ENCODE data around the gene CYP2C9. TPM values are rescaled to one million over a fixed set of nuclear protein-coding genes. Genes with fewer than 3 reads are reported as not detected.

Gene CYP2C9
- total RNA-seq, 1 experiment from 2014 or later = 0.41 TPM

GRCh38 chr10:95026461-95026860 lies 88.0 kb downstream of the CYP2C9 start:
- TF ChIP-seq SIN3A (IDR thresholded peaks at IDR 0.05; ENCODE audit: borderline replicate concordance, insufficient read depth, low read depth, low read length) = no peak
- TF ChIP-seq CTCF (IDR thresholded peaks at IDR 0.05) = no peak
- no peak for TF ChIP-seq TCF7L2 (IDR thresholded peaks at IDR 0.05; ENCODE audit: low read depth, low read length)
- no peak for TF ChIP-seq REST (IDR thresholded peaks at IDR 0.05; ENCODE audit: insufficient read depth in 1 of 2, low read depth in 2 of 2, low read length in 1 of 2)
- TF ChIP-seq POLR2AphosphoS5 (IDR thresholded peaks at IDR 0.05; ENCODE audit: low read depth, low read length) = no peak
- no peak overlapping the region for H3K27ac ChIP-seq (ENCODE audit: low read length)
- no peak for DNase-seq (ENCODE audit: low read depth, low spot score)
- ATAC-seq = no peak
- H3K9me3 ChIP-seq (ENCODE audit: control insufficient read depth, insufficient read depth, low read depth, low read length) = no peaks in the 10 kb centered on the region
- intact Hi-C loops (cut with micrococcal nuclease; ENCODE audit: unreplicated experiment) (no loop called here), in situ Hi-C loops (cut with HindIII; ENCODE audit: low pct_unique_long_range_greater_than_20kb, low sequenced_read_pairs) (no loop called here)
- BruUV-seq (replicated peaks) = no TSS peak
- ChIA-PET POLR2A (no interaction called here), CTCF (no interaction called here)
- no peak overlapping the region for H3K4me3 ChIP-seq (ENCODE audit: low read depth in 2 of 2, low read length in 2 of 2)
- no peaks in the 10 kb centered on the region for H3K36me3 ChIP-seq (ENCODE audit: control insufficient read depth, insufficient read depth, low read length)
- H3K27me3 ChIP-seq (ENCODE audit: control insufficient read depth, insufficient read depth, low read length) = no peaks in the 10 kb centered on the region; the same call in 1 of the 2 replicates
- H3K4me1 ChIP-seq (ENCODE audit: control insufficient read depth, insufficient read depth, low read length) = no peaks in the 10 kb centered on the region

DNA sequence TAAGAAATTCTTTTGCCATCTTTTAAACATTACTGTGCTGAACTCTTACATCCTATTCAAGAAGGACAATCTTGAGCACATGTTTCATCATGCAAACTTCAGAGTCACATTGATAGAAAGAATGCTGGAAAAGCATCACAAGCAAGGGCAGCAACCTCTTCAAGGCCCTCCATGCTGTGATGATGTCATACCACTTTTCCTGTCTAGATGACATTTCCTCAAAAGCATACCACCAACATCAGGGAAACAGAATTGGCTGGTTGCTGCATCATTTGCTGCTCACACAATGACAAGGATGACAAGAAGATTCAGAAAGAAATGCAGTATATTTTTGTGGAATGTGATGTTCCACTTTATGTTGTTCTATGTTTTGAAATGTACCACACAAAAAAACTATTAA lies 93.2 kb downstream of the CYP2C9 start:
- no peak overlapping the region for H3K27ac ChIP-seq (ENCODE audit: low read length)
- BruUV-seq (replicated peaks) = no TSS peak
- TF ChIP-seq TCF7L2 (IDR thresholded peaks at IDR 0.05; ENCODE audit: low read depth, low read length) = no peak
- TF ChIP-seq CTCF (IDR thresholded peaks at IDR 0.05) = no peak
- TF ChIP-seq POLR2AphosphoS5 (IDR thresholded peaks at IDR 0.05; ENCODE audit: low read depth, low read length) = no peak
- no peak for TF ChIP-seq SIN3A (IDR thresholded peaks at IDR 0.05; ENCODE audit: borderline replicate concordance, insufficient read depth, low read depth, low read length)
- TF ChIP-seq REST (IDR thresholded peaks at IDR 0.05; ENCODE audit: insufficient read depth in 1 of 2, low read depth in 2 of 2, low read length in 1 of 2) = no peak
- H3K36me3 ChIP-seq (ENCODE audit: control insufficient read depth, insufficient read depth, low read length) = no peaks in the 10 kb centered on the region
- CTCF ChIA-PET = no interaction called here
- no peaks in the 10 kb centered on the region for H3K4me1 ChIP-seq (ENCODE audit: control insufficient read depth, insufficient read depth, low read length)
- no peaks in the 10 kb centered on the region for H3K9me3 ChIP-seq (ENCODE audit: control insufficient read depth, insufficient read depth, low read depth, low read length)
- no peaks in the 10 kb centered on the region; the same call in 1 of the 2 replicates for H3K27me3 ChIP-seq (ENCODE audit: control insufficient read depth, insufficient read depth, low read length)
- no peak overlapping the region for H3K4me3 ChIP-seq (ENCODE audit: low read depth in 2 of 2, low read length in 2 of 2)
- in situ Hi-C loops (cut with HindIII; ENCODE audit: low pct_unique_long_range_greater_than_20kb, low sequenced_read_pairs) = no loop called here
- POLR2A ChIA-PET = no interaction called here
- intact Hi-C loops (cut with micrococcal nuclease; ENCODE audit: unreplicated experiment) = no loop called here
- DNase-seq (ENCODE audit: low read depth, low spot score) (no peak), ATAC-seq (no peak)

Measured in Panc1 (cell line).